ENCODE data around the gene VILL.

GRCh38 chr3:38006031-38006430 is 15.4 kb downstream of the VILL start:
- TF ChIP-seq, protein P1, sequence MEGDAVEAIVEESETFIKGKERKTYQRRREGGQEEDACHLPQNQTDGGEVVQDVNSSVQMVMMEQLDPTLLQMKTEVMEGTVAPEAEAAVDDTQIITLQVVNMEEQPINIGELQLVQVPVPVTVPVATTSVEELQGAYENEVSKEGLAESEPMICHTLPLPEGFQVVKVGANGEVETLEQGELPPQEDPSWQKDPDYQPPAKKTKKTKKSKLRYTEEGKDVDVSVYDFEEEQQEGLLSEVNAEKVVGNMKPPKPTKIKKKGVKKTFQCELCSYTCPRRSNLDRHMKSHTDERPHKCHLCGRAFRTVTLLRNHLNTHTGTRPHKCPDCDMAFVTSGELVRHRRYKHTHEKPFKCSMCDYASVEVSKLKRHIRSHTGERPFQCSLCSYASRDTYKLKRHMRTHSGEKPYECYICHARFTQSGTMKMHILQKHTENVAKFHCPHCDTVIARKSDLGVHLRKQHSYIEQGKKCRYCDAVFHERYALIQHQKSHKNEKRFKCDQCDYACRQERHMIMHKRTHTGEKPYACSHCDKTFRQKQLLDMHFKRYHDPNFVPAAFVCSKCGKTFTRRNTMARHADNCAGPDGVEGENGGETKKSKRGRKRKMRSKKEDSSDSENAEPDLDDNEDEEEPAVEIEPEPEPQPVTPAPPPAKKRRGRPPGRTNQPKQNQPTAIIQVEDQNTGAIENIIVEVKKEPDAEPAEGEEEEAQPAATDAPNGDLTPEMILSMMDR (IDR thresholded peaks at IDR 0.05; ENCODE audit: low read depth, low read length): no peak
- no peak for TF ChIP-seq EZH2phosphoT487 (IDR thresholded peaks at IDR 0.05; ENCODE audit: low read depth)

All from OCI-LY3 (cell line).